GM19193 (cell line): ENCODE measurements around the gene CD248.

Source experiments
- POLR2A ChIP-seq: IDR thresholded peaks from 4 replicates; pipeline ENCODE4 v1.6.1; 2011; ENCODE audit not compliant: insufficient read depth, insufficient read length; ENCODE audit errors: extremely low read depth

The CD248 gene

GRCh38 chr11:66289548-66290329, 27.1 kb downstream of the CD248 start:
- TF ChIP-seq POLR2A = no peak

- peak; percentile 83 for TF ChIP-seq POLR2A
Measured at GRCh38 chr11:66288671-66289547, 27.9 kb downstream of the CD248 start, which contains the start of gene YIF1A. YIF1A (minus strand) TSS chr11:66289143; CDS start chr11:66288985, 158 bp downstream.

GRCh38 chr11:66287889-66288670, 28.8 kb downstream of the CD248 start:
- no peak for TF ChIP-seq POLR2A

- no peak for TF ChIP-seq POLR2A
Measured at GRCh38 chr11:66287211-66287888, 29.5 kb downstream of the CD248 start.

- TF ChIP-seq POLR2A = no peak
Measured at GRCh38 chr11:66286699-66287098, 30.1 kb downstream of the CD248 start.

- no peak for TF ChIP-seq POLR2A
Measured at GRCh38 chr11:66285250-66285947, 31.4 kb downstream of the CD248 start.

- TF ChIP-seq POLR2A = no peak
Measured at GRCh38 chr11:66284526-66285078, 32.2 kb downstream of the CD248 start.

- TF ChIP-seq POLR2A = no peak
Measured at GRCh38 chr11:66283461-66284105, 33.3 kb downstream of the CD248 start.

GRCh38 chr11:66282468-66283455, 34.1 kb downstream of the CD248 start:
- TF ChIP-seq POLR2A = peak; percentile 34

GRCh38 chr11:66281776-66282467, 34.9 kb downstream of the CD248 start:
- TF ChIP-seq POLR2A = no peak

- no peak for TF ChIP-seq POLR2A
Measured at GRCh38 chr11:66281001-66281400, 35.8 kb downstream of the CD248 start.
